Measurements from ENCODE around the gene MAFB.

GRCh38 chr20:40713508-40713907 lies 24.5 kb upstream of the MAFB start:
- TF ChIP-seq ZSCAN30 (tag by site-specific recombination; IDR thresholded peaks at IDR 0.05) (no peak), ZNF362 (tag by site-specific recombination; IDR thresholded peaks at IDR 0.05) (no peak)

Data from HEK293 (cell line).